ENCODE results near the gene NTM.

DNA sequence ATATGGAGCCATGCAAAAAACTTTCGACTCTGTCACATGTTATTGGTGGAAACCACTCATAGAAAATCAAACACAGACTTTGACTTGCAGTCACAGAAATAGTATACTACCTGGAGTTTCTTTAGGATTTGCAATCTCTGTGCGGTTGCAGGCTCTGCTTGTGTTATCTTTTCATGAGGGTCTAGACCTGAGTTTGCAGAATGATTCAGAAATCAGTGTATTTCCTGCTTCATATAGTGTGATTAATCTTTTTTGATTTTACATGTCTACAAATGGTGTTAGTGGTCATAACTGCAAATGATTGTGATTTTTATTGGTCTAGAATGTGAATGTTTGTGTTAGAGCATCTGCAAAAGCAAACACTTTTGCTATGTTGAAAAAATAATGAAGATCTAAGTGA, 690.2 kb downstream of the NTM start:
- TF ChIP-seq, protein P1, sequence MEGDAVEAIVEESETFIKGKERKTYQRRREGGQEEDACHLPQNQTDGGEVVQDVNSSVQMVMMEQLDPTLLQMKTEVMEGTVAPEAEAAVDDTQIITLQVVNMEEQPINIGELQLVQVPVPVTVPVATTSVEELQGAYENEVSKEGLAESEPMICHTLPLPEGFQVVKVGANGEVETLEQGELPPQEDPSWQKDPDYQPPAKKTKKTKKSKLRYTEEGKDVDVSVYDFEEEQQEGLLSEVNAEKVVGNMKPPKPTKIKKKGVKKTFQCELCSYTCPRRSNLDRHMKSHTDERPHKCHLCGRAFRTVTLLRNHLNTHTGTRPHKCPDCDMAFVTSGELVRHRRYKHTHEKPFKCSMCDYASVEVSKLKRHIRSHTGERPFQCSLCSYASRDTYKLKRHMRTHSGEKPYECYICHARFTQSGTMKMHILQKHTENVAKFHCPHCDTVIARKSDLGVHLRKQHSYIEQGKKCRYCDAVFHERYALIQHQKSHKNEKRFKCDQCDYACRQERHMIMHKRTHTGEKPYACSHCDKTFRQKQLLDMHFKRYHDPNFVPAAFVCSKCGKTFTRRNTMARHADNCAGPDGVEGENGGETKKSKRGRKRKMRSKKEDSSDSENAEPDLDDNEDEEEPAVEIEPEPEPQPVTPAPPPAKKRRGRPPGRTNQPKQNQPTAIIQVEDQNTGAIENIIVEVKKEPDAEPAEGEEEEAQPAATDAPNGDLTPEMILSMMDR (tag by site-specific recombination; IDR thresholded peaks at IDR 0.05): no peak
- TF ChIP-seq ZNF391 (tag by site-specific recombination; IDR thresholded peaks at IDR 0.05; ENCODE audit: borderline replicate concordance, low read depth) (no peak), ZNF707 (tag by site-specific recombination; IDR thresholded peaks at IDR 0.05) (no peak), ZFP37 (tag by site-specific recombination; IDR thresholded peaks at IDR 0.05) (no peak), ZNF24 (tag by site-specific recombination; IDR thresholded peaks at IDR 0.05) (no peak), KLF1 (tag by site-specific recombination; IDR thresholded peaks at IDR 0.05) (no peak), ZNF76 (tag by site-specific recombination; IDR thresholded peaks at IDR 0.05; ENCODE audit: borderline replicate concordance, low read depth) (no peak), ZNF768 (tag by site-specific recombination; IDR thresholded peaks at IDR 0.05) (no peak), YY1 (tag by site-specific recombination; IDR thresholded peaks at IDR 0.05) (no peak)
- TF ChIP-seq, protein P2, sequence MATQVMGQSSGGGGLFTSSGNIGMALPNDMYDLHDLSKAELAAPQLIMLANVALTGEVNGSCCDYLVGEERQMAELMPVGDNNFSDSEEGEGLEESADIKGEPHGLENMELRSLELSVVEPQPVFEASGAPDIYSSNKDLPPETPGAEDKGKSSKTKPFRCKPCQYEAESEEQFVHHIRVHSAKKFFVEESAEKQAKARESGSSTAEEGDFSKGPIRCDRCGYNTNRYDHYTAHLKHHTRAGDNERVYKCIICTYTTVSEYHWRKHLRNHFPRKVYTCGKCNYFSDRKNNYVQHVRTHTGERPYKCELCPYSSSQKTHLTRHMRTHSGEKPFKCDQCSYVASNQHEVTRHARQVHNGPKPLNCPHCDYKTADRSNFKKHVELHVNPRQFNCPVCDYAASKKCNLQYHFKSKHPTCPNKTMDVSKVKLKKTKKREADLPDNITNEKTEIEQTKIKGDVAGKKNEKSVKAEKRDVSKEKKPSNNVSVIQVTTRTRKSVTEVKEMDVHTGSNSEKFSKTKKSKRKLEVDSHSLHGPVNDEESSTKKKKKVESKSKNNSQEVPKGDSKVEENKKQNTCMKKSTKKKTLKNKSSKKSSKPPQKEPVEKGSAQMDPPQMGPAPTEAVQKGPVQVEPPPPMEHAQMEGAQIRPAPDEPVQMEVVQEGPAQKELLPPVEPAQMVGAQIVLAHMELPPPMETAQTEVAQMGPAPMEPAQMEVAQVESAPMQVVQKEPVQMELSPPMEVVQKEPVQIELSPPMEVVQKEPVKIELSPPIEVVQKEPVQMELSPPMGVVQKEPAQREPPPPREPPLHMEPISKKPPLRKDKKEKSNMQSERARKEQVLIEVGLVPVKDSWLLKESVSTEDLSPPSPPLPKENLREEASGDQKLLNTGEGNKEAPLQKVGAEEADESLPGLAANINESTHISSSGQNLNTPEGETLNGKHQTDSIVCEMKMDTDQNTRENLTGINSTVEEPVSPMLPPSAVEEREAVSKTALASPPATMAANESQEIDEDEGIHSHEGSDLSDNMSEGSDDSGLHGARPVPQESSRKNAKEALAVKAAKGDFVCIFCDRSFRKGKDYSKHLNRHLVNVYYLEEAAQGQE (tag by site-specific recombination; IDR thresholded peaks at IDR 0.05): no peak

All from HEK293 (cell line).